Right lobe of liver (tissue), 4 donors: Measurements from ENCODE around the gene PTPRN.

Experiments used
- CTCF ChIP-seq, 4 donors: fragments of 200-600 bp in 3 of 4; fragments of 450-650 bp in 1 of 4; IDR thresholded peaks; one replicate each; pipeline versions ENCODE4 v1.5.1 to v1.8.0; 2016 to 2022; ENCODE audit warnings: antibody characterized with exemption in 4 of 4, mild to moderate bottlenecking in 2 of 4
- POLR2A ChIP-seq: fragments of 450-650 bp; IDR thresholded peaks from one replicate; pipeline ENCODE4 v1.6.1; 2017; ENCODE audit warnings: antibody characterized with exemption, mild to moderate bottlenecking
- donor health status: DM: no; HTN: no; CAD: no.
- donor health status: DM: no; HTN: no; CAD: no.
- donor health status: DM: no; HTN: yes; CAD: no.

- TF ChIP-seq CTCF (IDR thresholded peaks at IDR 0.05) (no peak), POLR2A (no peak)
Observed at GRCh38 chr2:219358170-219359075, 49.2 kb upstream of the PTPRN start.
